Dendritic cell treated with granulocyte-macrophage colony-stimulating factor and Interleukin-4, amounts not matched to agents 40 ng/mL and 50 ng/mL, for 4 days (primary cell): Measurements from ENCODE around the gene ID3.

ENCODE experiments used
- H3K27ac Mint-ChIP-seq: one replicate; pipeline ENCODE4 v1.8.0; 2022; ENCODE audit warnings: mild to moderate bottlenecking, mixed read lengths
- H3K27me3 Mint-ChIP-seq: one replicate; pipeline ENCODE4 v1.8.0; 2022; ENCODE audit warnings: mild to moderate bottlenecking, mixed read lengths
- H3K36me3 Mint-ChIP-seq: one replicate; pipeline ENCODE4 v1.8.0; 2022; ENCODE audit warnings: low read depth, mixed read lengths
- H3K4me1 Mint-ChIP-seq: one replicate; pipeline ENCODE4 v1.8.0; 2022; ENCODE audit warnings: low read depth, mixed read lengths
- H3K4me3 Mint-ChIP-seq: one replicate; pipeline ENCODE4 v1.8.0; 2022; ENCODE audit warnings: mild to moderate bottlenecking, moderate library complexity, mixed read lengths
- H3K9me3 Mint-ChIP-seq: one replicate; pipeline ENCODE4 v1.8.0; 2022; ENCODE audit warnings: mixed read lengths
- intact Hi-C: fragments of 100-400 bp; cut with micrococcal nuclease; formaldehyde crosslinking; loops from one replicate; pipeline ENCODE4 v1.15.0; 2022

ID3 gene

DNA sequence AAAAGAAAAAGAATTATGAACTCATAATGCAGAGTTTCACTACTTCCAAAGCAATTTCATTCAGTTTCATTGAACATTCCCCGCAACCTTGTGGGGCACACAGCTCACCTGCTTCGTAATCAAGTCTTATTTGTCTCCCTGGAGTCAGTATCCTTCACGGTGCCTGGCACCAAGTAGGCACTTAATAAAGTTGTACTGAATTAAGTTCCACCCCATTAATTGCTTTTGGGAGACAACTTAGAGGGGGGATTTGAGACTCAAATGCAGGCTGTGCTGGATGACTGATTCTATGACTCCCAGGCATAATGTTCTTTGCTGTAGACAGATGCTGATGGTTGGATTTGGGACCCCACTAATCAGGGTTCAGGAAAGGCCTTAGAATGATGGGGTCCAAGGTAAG is 6.5 kb upstream of the ID3 start:
- H3K9me3 Mint-ChIP-seq, result no peaks in the 10 kb centered on the region
- intact Hi-C loops, result no loop called here
- peaks cover 74% of the 10 kb centered on the region for H3K4me1 Mint-ChIP-seq
- H3K36me3 Mint-ChIP-seq, result no peaks in the 10 kb centered on the region
- H3K27ac Mint-ChIP-seq, result peak overlapping the region; percentile 97
- peaks cover 48% of the 10 kb centered on the region for H3K27me3 Mint-ChIP-seq
- H3K4me3 Mint-ChIP-seq, result no peak overlapping the region

DNA sequence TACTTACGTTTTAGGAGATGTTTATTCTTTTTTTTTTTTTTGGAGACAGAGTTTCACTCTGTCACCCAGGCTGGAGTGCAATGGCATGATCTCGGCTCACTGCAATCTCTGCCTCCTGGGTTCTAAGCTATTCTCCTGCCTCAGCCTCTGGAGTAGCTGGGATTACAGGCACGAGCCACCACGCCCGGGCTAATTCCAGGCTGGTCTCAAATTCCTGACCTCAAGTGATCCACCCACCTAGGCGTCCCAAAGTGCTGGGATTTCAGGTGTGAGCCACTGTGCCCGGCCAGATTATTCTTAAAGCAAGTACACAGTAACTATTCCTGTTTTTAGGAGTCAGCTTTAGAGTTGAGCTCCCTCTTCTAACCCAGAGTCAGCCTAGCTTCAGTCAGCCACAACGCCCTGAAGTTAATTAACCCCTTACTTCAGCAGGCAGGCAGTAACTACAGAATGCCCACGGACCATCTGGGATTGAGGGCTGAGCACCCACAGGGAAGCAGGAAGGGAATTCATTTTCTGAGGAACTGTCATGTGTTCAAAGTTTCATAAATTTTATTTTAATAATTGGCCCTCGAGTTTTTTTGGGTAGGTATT is 5.3 kb upstream of the ID3 start:
- Mint-ChIP-seq H3K36me3 (no peaks in the 10 kb centered on the region), H3K27me3 (peaks cover 42% of the 10 kb centered on the region), H3K27ac (peak overlapping the region; percentile 97), H3K4me3 (no peak overlapping the region), H3K4me1 (peaks cover 81% of the 10 kb centered on the region), H3K9me3 (no peaks in the 10 kb centered on the region)
- intact Hi-C loops, result no loop called here

DNA sequence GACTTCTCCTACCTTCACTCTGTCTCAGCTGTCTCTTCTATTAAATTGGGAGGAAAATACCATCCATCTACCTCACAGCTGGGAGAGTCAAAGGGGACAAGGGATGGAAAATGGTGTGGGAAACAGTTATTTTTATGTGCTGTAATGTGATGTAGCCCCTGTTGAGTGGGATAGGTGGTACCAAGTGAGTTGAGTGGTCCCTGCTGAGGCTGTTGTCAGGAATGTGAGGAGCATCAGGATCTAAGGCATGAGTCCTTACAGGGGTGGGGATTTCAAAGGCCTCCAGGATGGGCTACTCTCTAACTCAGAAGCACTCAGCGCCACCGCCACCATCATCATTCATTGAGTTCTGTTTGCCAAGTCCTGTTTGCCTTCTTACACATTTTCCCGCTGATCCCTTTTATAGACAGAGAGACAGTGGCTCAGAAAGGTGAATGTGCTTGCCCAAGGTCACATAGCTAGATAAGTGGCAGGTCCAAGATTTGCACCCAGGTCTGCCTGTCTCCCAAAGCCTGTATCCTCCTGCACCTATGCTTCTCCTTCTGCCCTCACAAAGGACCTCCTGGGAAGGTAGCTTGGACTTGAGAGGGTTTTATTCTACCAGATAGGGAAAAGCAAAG is 4.6 kb upstream of the ID3 start:
- Mint-ChIP-seq H3K4me1 (peaks cover 81% of the 10 kb centered on the region), H3K4me3 (no peak overlapping the region), H3K27ac (peak overlapping the region; percentile 97), H3K9me3 (no peaks in the 10 kb centered on the region), H3K36me3 (peaks cover 6% of the 10 kb centered on the region), H3K27me3 (peaks cover 36% of the 10 kb centered on the region)
- intact Hi-C loops, result no loop called here

DNA sequence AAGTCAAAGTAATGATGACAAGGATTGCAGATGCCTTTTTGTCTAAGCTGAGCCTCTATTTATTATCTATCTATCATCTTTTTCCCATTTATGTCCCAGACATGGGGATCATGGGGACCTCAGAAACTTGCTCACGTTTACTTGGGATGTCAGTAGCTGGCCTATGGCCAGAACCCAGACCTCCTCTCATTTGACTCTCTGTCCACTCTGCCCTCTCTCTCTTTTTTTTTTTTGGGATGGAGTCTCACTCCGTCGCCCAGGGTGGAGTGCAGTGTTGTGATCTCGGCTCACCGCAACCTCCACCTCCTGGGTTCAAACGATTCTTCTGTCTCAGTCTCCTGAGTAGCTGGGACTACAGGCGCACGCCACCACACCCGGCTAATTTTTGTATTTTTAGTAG is 3.7 kb upstream of the ID3 start:
- Mint-ChIP-seq H3K36me3 (peaks cover 15% of the 10 kb centered on the region), H3K27ac (peak overlapping the region; percentile 97), H3K4me3 (no peak overlapping the region), H3K4me1 (peaks cover 79% of the 10 kb centered on the region), H3K27me3 (peaks cover 38% of the 10 kb centered on the region), H3K9me3 (no peaks in the 10 kb centered on the region)
- intact Hi-C loops, result no loop called here

DNA sequence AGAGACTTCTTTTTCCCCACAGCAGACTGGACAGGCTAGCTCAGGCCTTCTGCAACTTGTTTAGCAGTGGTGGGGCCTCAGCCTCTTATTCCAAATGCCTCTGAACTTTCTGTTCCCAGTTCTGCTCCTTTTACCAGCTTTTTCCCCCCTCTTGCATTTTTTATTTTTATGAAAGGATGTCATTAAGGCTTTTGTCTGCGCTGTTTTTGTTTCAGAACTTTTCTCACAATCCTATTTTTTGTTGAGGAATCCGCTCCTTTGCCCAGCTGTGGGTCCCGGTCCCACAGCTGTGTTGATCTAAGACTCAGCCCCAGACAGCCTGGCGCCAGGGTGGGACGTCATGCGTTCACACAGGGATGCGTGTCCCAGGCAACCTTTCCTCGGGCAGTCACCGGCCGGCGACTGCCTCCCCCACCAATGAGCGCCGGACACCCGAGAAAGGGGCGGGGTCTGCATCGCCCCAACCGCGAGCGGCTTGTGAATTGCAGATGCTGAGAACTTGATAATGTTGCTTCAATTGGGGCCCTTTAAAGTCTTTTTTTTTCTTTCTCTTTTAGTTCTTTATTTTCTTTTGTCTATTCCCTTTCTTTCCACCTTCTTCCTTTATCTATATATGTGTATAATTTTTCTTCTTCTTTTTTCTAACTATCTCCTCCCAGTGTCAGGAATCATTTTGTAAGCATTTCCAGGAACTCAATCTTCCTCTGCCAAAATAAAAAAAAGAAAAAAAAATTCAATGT is 3.0 kb upstream of the ID3 start:
- intact Hi-C loops, result no loop called here
- Mint-ChIP-seq H3K36me3 (peaks cover 22% of the 10 kb centered on the region), H3K27ac (peak overlapping the region; percentile 97), H3K9me3 (no peaks in the 10 kb centered on the region), H3K27me3 (peaks cover 38% of the 10 kb centered on the region), H3K4me3 (peak overlapping the region; percentile 56), H3K4me1 (peaks cover 82% of the 10 kb centered on the region)

DNA sequence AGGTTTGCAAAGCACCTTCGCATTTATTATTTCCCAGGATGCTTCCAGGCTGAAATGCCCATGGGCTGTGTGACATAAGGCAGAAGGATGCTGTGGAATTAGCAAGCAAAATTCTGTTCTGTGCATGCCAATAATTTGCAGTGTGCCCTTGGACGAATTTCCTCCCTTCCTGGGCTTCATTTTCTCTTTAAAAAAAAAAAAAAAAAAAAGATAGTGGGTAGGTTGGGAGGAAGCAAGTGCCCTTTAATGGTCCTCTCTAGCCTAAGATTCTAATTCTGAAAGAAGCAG is 2.5 kb upstream of the ID3 start:
- peaks cover 82% of the 10 kb centered on the region for H3K4me1 Mint-ChIP-seq
- H3K4me3 Mint-ChIP-seq, result peak overlapping the region; percentile 10
- no peaks in the 10 kb centered on the region for H3K9me3 Mint-ChIP-seq
- intact Hi-C loops, result no loop called here
- H3K27ac Mint-ChIP-seq, result peak overlapping the region; percentile 97
- H3K36me3 Mint-ChIP-seq, result peaks cover 27% of the 10 kb centered on the region
- H3K27me3 Mint-ChIP-seq, result peaks cover 42% of the 10 kb centered on the region

DNA sequence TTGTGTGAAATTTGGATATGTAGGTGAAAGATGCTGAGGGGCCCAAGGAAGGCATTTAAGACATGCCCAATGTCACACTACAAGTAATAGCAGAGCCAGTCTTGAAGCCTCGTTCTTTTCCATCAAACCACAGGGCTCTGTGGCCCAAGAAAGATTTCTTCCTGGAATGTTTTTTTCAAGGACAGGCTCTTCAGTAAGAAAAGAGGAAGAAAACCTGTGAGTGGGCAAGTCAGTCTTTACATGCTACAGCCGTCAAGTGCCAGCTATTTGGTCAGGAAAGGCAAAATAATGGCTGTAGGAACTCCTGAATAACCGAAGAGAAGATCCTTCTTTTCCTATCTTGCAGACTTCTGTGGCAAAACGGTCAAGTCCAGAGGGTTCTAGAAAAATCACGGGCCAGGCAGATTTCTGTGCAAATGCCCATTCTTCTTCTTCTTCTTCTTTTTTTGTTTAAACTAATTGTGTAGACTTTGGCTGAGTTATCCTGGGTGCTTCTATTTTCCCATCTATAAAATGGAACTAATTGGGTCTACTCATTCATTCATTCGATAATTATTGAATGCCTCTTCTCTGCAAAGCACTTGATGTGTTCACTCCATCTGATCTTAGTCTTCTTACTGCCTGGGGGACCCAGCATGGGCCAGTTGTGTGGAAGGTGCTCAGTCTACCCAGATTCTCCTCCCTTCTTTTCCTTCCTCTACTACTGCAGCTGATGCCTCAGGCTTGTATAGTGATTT is 1.9 kb upstream of the ID3 start:
- Mint-ChIP-seq H3K9me3 (no peaks in the 10 kb centered on the region), H3K4me3 (peak overlapping the region; percentile 20), H3K27ac (peak overlapping the region; percentile 97), H3K36me3 (peaks cover 32% of the 10 kb centered on the region), H3K4me1 (peaks cover 82% of the 10 kb centered on the region), H3K27me3 (peaks cover 46% of the 10 kb centered on the region)
- intact Hi-C loops, result no loop called here

DNA sequence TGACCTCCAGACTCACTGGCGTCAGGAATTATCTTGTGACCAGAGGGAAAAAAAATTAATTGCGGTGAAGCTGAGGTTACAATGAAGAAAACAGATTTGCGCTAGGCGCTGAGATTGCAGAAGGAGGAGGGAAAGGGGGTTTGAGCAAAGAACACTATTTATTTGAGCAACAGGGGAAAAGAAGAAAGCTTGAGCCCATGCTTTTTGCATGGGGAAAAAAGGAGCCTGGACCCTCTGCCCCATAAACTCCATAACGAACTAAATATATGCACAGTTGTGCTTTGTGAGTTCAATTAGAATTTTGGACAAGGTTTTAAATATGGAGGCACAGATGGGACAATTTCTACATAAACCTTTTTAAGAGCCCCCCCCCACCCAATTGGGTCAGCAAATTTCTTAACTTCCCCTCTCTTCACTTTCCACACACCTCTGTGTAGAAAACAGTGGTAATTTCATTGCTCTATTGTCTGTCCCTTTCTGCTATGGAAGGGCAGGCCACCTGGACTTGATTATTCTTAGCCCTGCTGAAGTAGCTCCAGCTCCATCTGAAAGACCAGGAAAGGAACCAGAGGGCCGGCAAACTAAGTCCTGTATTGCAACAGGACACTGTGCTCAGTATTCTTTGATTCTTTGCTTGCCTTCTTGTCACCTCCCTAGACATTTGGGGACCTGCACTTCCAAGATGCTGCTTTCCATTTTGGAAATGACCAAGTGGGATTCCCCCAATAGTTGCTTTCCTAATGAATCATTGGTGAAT is 862 bp upstream of the ID3 start:
- Mint-ChIP-seq H3K36me3 (peaks cover 32% of the 10 kb centered on the region), H3K27ac (peak overlapping the region; percentile 97), H3K9me3 (no peaks in the 10 kb centered on the region), H3K4me3 (peak overlapping the region; percentile 96), H3K27me3 (peaks cover 48% of the 10 kb centered on the region), H3K4me1 (peaks cover 87% of the 10 kb centered on the region)
- intact Hi-C loops, result no loop called here

DNA sequence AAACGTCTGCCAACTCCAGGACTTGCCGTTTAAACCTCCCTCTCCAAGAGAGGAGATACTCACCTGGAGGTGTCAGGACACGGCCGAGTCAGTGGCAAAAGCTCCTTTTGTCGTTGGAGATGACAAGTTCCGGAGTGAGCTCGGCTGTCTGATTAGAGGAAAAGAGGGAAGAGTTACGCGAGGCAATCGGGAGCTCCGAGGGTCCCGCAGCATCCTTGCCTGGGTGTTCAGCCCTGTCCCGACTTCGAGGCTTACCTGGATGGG is 497 bp downstream of the ID3 start:
- Mint-ChIP-seq H3K9me3 (no peaks in the 10 kb centered on the region), H3K36me3 (peaks cover 38% of the 10 kb centered on the region), H3K27me3 (peaks cover 44% of the 10 kb centered on the region), H3K4me1 (peaks cover 87% of the 10 kb centered on the region), H3K27ac (peak overlapping the region; percentile 97), H3K4me3 (peak overlapping the region; percentile 96)
- intact Hi-C loops, result no loop called here

DNA sequence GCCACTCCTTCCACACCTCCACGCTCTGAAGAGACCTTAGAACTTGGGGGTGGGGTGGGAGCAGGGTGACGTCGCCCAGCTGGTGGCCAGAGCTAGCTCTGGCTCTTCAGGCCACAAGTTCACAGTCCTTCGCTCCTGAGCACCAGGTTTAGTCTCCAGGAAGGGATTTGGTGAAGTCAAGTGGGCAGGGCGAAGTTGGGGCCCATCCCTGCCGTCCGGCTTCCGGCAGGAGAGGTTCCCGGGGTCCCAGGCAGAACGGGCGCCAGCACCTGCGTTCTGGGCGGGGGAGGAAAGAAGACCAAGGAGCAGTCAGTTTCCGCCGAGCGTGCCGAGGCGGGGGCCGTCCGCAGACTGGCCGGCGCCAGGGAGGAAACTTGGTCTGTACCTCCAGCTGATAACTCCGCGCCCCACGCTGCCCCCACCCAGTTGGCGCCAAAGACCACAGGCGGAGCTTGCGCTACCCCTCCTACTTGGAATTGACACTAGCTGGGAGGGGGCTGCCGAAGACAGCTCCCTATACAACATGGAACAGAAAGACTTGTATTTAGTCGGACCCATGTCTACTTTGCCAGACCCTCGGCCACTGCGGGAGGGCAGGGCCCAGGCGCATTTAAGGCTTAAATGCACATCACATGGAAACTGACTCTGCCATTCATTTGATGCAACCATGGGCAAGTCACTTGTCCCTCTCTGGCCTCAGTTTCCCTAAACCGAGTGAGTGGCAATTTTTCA is 995 bp downstream of the ID3 start:
- Mint-ChIP-seq H3K27ac (peak overlapping the region; percentile 97), H3K4me1 (peaks cover 84% of the 10 kb centered on the region), H3K4me3 (peak overlapping the region; percentile 96), H3K9me3 (no peaks in the 10 kb centered on the region), H3K36me3 (peaks cover 38% of the 10 kb centered on the region), H3K27me3 (peaks cover 44% of the 10 kb centered on the region)
- intact Hi-C loops, result no loop called here

DNA sequence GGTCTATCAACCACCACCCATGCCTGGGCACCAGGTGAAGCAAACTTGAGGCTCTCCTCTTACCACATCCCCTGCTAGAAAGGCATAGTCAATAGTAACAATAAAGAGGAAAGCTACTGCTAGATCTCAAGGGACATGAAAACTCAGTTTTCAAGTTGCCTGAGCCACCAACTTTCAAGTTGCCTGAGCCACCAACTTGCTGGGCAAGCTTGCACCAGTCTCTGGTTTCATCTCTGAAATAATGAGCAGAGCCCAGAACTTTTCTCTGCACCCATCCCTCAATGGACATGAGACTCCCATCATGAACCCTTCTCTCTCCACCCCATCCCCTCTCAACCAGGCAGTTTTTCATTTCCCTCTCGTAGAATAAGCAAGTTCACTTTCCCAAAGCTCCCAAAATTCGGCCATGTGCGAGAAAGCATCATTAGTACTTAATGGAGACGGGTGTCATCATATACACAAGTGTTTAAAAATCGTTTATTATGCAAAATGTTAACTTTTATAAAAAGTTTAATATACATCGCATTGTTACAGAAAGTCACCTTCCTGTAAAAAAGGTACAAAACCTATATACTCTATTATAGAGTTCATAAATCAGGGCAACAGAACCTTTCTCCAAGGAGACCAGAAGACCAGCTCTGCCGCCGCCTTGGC is 1.7 kb downstream of the ID3 start:
- Mint-ChIP-seq H3K4me3 (peak overlapping the region; percentile 96), H3K27me3 (peaks cover 48% of the 10 kb centered on the region), H3K36me3 (peaks cover 38% of the 10 kb centered on the region), H3K27ac (peak overlapping the region; percentile 97), H3K9me3 (no peaks in the 10 kb centered on the region), H3K4me1 (peaks cover 77% of the 10 kb centered on the region)
- intact Hi-C loops, result no loop called here

DNA sequence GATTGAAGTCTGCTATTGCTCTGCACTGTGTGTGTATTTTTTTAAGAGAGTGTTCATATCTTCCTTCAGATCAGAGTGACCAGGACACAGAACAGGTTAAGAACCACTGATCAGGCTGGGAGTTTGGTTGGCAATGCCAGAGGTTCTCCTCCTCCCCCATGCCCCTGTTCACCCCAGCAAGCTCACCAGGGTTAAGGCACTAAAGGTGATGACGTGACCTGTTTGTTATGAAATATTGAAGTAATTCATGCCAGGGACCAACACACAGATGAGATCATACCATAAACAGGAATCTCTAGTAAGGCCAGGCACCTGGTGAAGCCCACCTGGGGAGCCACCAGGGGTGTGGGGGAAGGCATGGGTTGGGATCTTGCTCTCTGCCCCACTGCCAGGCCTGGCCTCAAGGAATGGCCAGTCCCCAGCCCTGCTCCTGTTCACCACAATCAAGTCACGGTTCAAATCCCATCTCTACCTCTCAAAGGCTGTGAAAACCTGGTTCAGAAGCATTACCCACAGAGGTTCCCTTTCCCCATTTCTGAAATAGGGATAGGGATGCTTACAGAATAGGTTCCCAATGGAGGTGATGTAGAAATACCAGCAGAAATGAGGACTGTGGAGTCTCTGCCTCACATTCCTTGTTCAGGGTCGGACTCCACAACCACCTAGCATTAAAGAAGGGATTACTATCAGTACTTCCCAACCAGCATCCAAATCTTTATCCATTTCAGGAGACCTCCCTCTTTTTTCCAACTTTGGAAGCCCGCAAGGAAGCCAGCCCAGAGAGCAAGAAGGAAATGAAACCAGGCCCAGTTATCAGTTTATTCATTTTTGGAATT is 2.4 kb downstream of the ID3 start:
- Mint-ChIP-seq H3K36me3 (peaks cover 38% of the 10 kb centered on the region), H3K27ac (peak overlapping the region; percentile 97), H3K27me3 (peaks cover 56% of the 10 kb centered on the region), H3K4me3 (peak overlapping the region; percentile 96), H3K9me3 (no peaks in the 10 kb centered on the region), H3K4me1 (peaks cover 70% of the 10 kb centered on the region)
- intact Hi-C loops, result no loop called here
